ENCODE data around the gene ATP1B4. TPM values are rescaled to one million over a fixed set of nuclear protein-coding genes. Genes with fewer than 3 reads are reported as not detected.

The ATP1B4 gene
- polyA plus RNA-seq (2012; rRNA removed), result not detected in 2 replicates
- polyA plus RNA-seq (2012; cell fraction: cytosol; rRNA removed), result not detected in 2 replicates
- not detected in 2 replicates for polyA plus RNA-seq (2012; cell fraction: nucleus; rRNA removed)

GRCh38 chrX:120361764-120362305, at the start of gene ATP1B4:
Gene ATP1B4, plus strand, starts transcription at chrX:120362089. Its CDS starts 80 bp downstream, at chrX:120362169.
- H3K4me3 ChIP-seq (ENCODE audit: low read depth in 2 of 2, low read length in 1 of 2), result no peak within 1 kb of the TSS
- no peaks in the 10 kb centered on the region for H4K20me1 ChIP-seq (ENCODE audit: insufficient read depth)
- H3K36me3 ChIP-seq (replicated peaks in 1 of 2; ENCODE audit: control insufficient read depth in 1 of 2, insufficient read depth in 2 of 2, low read length in 1 of 2), result no peaks in the 10 kb centered on the region
- no peak within 1 kb of the TSS for H3K27ac ChIP-seq (ENCODE audit: low read depth in 2 of 2, low read length in 1 of 2)
- POLR2A ChIA-PET, result no interaction called here
- WGBS (ENCODE audit: low lambda C conversion rate), result 9% methylated on average over 8 of the region's 9 CpGs
- TF ChIP-seq SMC3 (IDR thresholded peaks at IDR 0.05; ENCODE audit: low read depth, low read length), result no peak
- no peak for TF ChIP-seq USF2 (IDR thresholded peaks at IDR 0.05; ENCODE audit: borderline replicate concordance, low read depth, low read length)
- TF ChIP-seq GABPA (IDR thresholded peaks at IDR 0.05; ENCODE audit: low read depth), result no peak
- TF ChIP-seq REST (IDR thresholded peaks at IDR 0.05; ENCODE audit: low read depth, low read length), result no peak
- no peak for TF ChIP-seq USF1 (IDR thresholded peaks at IDR 0.05; ENCODE audit: borderline replicate concordance, low read depth)
- TF ChIP-seq POLR2AphosphoS5 (IDR thresholded peaks at IDR 0.05; ENCODE audit: low read depth, low read length), result no peak
- H3F3A ChIP-seq (replicated peaks; ENCODE audit: insufficient read depth), result no peaks in the 10 kb centered on the region
- no peak within 1 kb of the TSS for H3K9ac ChIP-seq
- peaks cover 31% of the 10 kb centered on the region; the same call in 1 of the 2 replicates for H3K27me3 ChIP-seq (ENCODE audit: insufficient read depth)
- no peaks in the 10 kb centered on the region for H3K4me1 ChIP-seq (ENCODE audit: control insufficient read depth in 1 of 2, insufficient read depth in 2 of 2, low read depth in 1 of 2, low read length in 1 of 2)
- H3K9me2 ChIP-seq, result no peaks in the 10 kb centered on the region
- H3K79me2 ChIP-seq (ENCODE audit: insufficient read depth), result no peaks in the 10 kb centered on the region
- H3K4me2 ChIP-seq, result no peak within 1 kb of the TSS
- DNase-seq, result no peak
- no peak within 1 kb of the TSS for H2AFZ ChIP-seq (ENCODE audit: low read depth)
- CTCF ChIA-PET, result interaction anchor here (0.6 kb wide), 1 partner anchor 123 kb away, joined by 3 read pairs; no protein-coding TSS in a partner anchor
- no peaks in the 10 kb centered on the region for H3K9me3 ChIP-seq

- POLR2A ChIA-PET, result no interaction called here
Observed at GRCh38 chrX:120315776-120316175, 46.1 kb upstream of the ATP1B4 start.

More at GRCh38 chrX:120315776-120316175, 46.1 kb upstream of the ATP1B4 start:
- DNase-seq, result no peak
- Histone ChIP-seq H3K36me3 (replicated peaks in 1 of 2; ENCODE audit: control insufficient read depth in 1 of 2, insufficient read depth in 2 of 2, low read length in 1 of 2) (no peaks in the 10 kb centered on the region), H4K20me1 (ENCODE audit: insufficient read depth) (no peaks in the 10 kb centered on the region), H3K9me2 (no peaks in the 10 kb centered on the region), H3F3A (replicated peaks; ENCODE audit: insufficient read depth) (no peaks in the 10 kb centered on the region), H2AFZ (ENCODE audit: low read depth) (no peak overlapping the region), H3K9me3 (no peaks in the 10 kb centered on the region), H3K4me3 (ENCODE audit: low read depth in 2 of 2, low read length in 1 of 2) (no peak overlapping the region), H3K4me1 (ENCODE audit: control insufficient read depth in 1 of 2, insufficient read depth in 2 of 2, low read depth in 1 of 2, low read length in 1 of 2) (peaks cover 0 to 3% of the 10 kb centered on the region in 2 experiments; a peak in 1 of 4 replicates), H3K79me2 (ENCODE audit: insufficient read depth) (no peaks in the 10 kb centered on the region), H3K27me3 (ENCODE audit: insufficient read depth) (peaks cover 34% of the 10 kb centered on the region; the same call in 1 of the 2 replicates), H3K9ac (no peak overlapping the region), H3K27ac (ENCODE audit: low read depth in 2 of 2, low read length in 1 of 2) (no peak overlapping the region), H3K4me2 (no peak overlapping the region)
- CTCF ChIA-PET, result no interaction called here
- 0% methylated on average over 4 of the region's 4 CpGs for WGBS (ENCODE audit: low lambda C conversion rate)
- TF ChIP-seq MEF2A (IDR thresholded peaks at IDR 0.05; ENCODE audit: borderline replicate concordance, low read depth), result no peak
- TF ChIP-seq FOSL2 (IDR thresholded peaks at IDR 0.05; ENCODE audit: borderline replicate concordance, low read depth), result no peak
- TF ChIP-seq YY1 (IDR thresholded peaks at IDR 0.05; ENCODE audit: low read depth), result no peak
- TF ChIP-seq RAD21 (IDR thresholded peaks at IDR 0.05; ENCODE audit: low read length), result no peak
- TF ChIP-seq RCOR1 (IDR thresholded peaks at IDR 0.05; ENCODE audit: low read length), result no peak
- TF ChIP-seq REST (IDR thresholded peaks at IDR 0.05; ENCODE audit: low read depth, low read length), result no peak
- TF ChIP-seq CHD2 (IDR thresholded peaks at IDR 0.05; ENCODE audit: low read length, partially characterized antibody), result no peak
- no peak for TF ChIP-seq USF1 (IDR thresholded peaks at IDR 0.05; ENCODE audit: borderline replicate concordance, low read depth)
- TF ChIP-seq RXRA (IDR thresholded peaks at IDR 0.05; ENCODE audit: borderline replicate concordance, low read depth), result no peak
